Spleen (tissue), 11 donors: Measurements from ENCODE around the gene S100A1. TPM values are rescaled to one million over a fixed set of nuclear protein-coding genes. Genes with fewer than 3 reads are reported as not detected.

Source experiments
- DNase-seq: peaks from one replicate; pipeline ENCODE4 v3.0.0-alpha.2; 2020
- H3K27ac ChIP-seq, 8 donors: fragments of 200-600 bp; sonication (generic) in 7 of 8; 1 replicate in 4 of 8; 2 replicates in 4 of 8; pipeline versions ENCODE4 v1.5.0 to v1.8.0; 2016 to 2021; ENCODE audit warnings: inconsistent platforms in 4 of 8, mild to moderate bottlenecking in 4 of 8, moderate library complexity in 1 of 8
- H3K27me3 ChIP-seq, 7 donors: fragments of 200-600 bp; sonication (generic) in 6 of 7; replicated peaks in 1 of 7; 1 replicate in 4 of 7; 2 replicates in 3 of 7; pipeline versions ENCODE4 v1.5.0 to v1.8.0; 2016 to 2021; ENCODE audit warnings: inconsistent platforms in 3 of 7, mild to moderate bottlenecking in 1 of 7
- H3K36me3 ChIP-seq, 6 donors: fragments of 200-600 bp; sonication (generic) in 5 of 6; 1 replicate in 4 of 6; 2 replicates in 2 of 6; pipeline versions ENCODE4 v1.5.0 to v1.8.0; 2016 to 2021; ENCODE audit warnings: inconsistent platforms in 2 of 6
- H3K4me1 ChIP-seq, 6 donors: fragments of 200-600 bp; sonication (generic) in 5 of 6; 1 replicate in 3 of 6; 2 replicates in 3 of 6; pipeline versions ENCODE4 v1.5.0 to v1.8.0; 2016 to 2021; ENCODE audit warnings: inconsistent platforms in 3 of 6
- H3K4me3 ChIP-seq, 8 donors: fragments of 200-600 bp; sonication (generic) in 7 of 8; 1 replicate in 4 of 8; 2 replicates in 4 of 8; pipeline versions ENCODE4 v1.5.0 to v1.8.0; 2016 to 2021; ENCODE audit warnings: inconsistent platforms in 4 of 8, mild to moderate bottlenecking in 4 of 8, moderate library complexity in 2 of 8
- H3K9me3 ChIP-seq, 8 donors: fragments of 200-600 bp; sonication (generic) in 7 of 8; 1 replicate in 4 of 8; 2 replicates in 4 of 8; pipeline versions ENCODE4 v1.5.0 to v1.8.0; 2016 to 2021; ENCODE audit warnings: inconsistent platforms in 4 of 8
- POLR2A ChIP-seq, 3 donors: fragments of 450-650 bp; IDR thresholded peaks; one replicate each; pipeline ENCODE4 v1.5.1; 2017; ENCODE audit warnings: antibody characterized with exemption in 3 of 3, mild to moderate bottlenecking in 1 of 3
- POLR2AphosphoS5 ChIP-seq, 3 donors: sonication (generic); formaldehyde crosslinking; IDR thresholded peaks; one replicate each; pipeline ENCODE4 v1.5.1; 2017; ENCODE audit warnings: antibody characterized with exemption in 3 of 3
- WGBS, 5 donors: extraction: QIAGEN DNeasy Blood & Tissue Kit in 3 of 5; methylation state at CpG; one replicate each; pipeline versions ENCODE4 v1.1.5 to v1.1.7; 2013 to 2018; 5-methylcytosine and 5-hydroxymethylcytosine counted together
- intact Hi-C: fragments of 100-400 bp; cut with DNase I; formaldehyde crosslinking; loops from one replicate; pipeline ENCODE4 v1.15.0; 2023; ENCODE audit warnings: low total_unique reads
- polyA plus RNA-seq, 3 donors: library from polyadenylated mRNA; stranded (reverse); fragments of 200-250 nt; gene quantifications; one replicate each; pipeline ENCODE4 v1.2.1, GENCODE V29; 2013
- total RNA-seq, 7 donors: library from RNA; depleted of rRNA in 3 of 7; stranded (reverse); fragments of >200 nt in 3 of 7; fragmentation: NEBNext Ultra II Directional in 4 of 7; extraction: Animal tissue kit (Norgen Biotek cat#: 25700) in 4 of 7; gene quantifications; one replicate each; pipeline versions ENCODE4 v1.1.0 to v1.2.1, GENCODE V29; 2016 to 2021
- TF ChIP-seq, protein P1 (sequence below), 11 experiments: fragments of 200-600 bp in 7 of 11; fragments of 450-650 bp in 4 of 11; sonication (generic) in 4 of 11; IDR thresholded peaks in 8 of 11; conservative IDR thresholded peaks in 3 of 11; 1 replicate in 7 of 11; 2 replicates in 4 of 11; pipeline versions ENCODE4 v1.4.0 to v1.8.0; 2016 to 2021; ENCODE audit warnings: antibody characterized with exemption in 11 of 11, inconsistent platforms in 4 of 11, mild to moderate bottlenecking in 1 of 11
- donor health status: healthy with polysubstance abuse.
- donor health status: DM: no; HTN: no; CAD: no; lungs with moderate emphysema.
- donor health status: DM: no; HTN: no; CAD: no.
- donor health status: Bipolar disorder and iron deficiency.
- donor health status: healthy.
- donor health status: DM: no; HTN: no; CAD: no.
- donor health status: DM: yes; HTN: yes; CAD: no.

The S100A1 gene
- total and polyA plus RNA-seq, 10 donors = 1.7 to 39.7 (median 5.4) TPM; not detected in 6

- H3K27ac ChIP-seq = no peak overlapping the region
- no peak overlapping the region for H3K4me3 ChIP-seq
- TF ChIP-seq POLR2AphosphoS5 (IDR thresholded peaks at IDR 0.05) (no peak), POLR2A (IDR thresholded peaks at IDR 0.05) (no peak)
- TF ChIP-seq, protein P1, sequence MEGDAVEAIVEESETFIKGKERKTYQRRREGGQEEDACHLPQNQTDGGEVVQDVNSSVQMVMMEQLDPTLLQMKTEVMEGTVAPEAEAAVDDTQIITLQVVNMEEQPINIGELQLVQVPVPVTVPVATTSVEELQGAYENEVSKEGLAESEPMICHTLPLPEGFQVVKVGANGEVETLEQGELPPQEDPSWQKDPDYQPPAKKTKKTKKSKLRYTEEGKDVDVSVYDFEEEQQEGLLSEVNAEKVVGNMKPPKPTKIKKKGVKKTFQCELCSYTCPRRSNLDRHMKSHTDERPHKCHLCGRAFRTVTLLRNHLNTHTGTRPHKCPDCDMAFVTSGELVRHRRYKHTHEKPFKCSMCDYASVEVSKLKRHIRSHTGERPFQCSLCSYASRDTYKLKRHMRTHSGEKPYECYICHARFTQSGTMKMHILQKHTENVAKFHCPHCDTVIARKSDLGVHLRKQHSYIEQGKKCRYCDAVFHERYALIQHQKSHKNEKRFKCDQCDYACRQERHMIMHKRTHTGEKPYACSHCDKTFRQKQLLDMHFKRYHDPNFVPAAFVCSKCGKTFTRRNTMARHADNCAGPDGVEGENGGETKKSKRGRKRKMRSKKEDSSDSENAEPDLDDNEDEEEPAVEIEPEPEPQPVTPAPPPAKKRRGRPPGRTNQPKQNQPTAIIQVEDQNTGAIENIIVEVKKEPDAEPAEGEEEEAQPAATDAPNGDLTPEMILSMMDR (IDR thresholded peaks at IDR 0.05 in 8 of 11, conservative IDR thresholded peaks at IDR 0.05 in 3 of 11) = no peak
- H3K27me3 ChIP-seq = no peaks in the 10 kb centered on the region
- DNase-seq = no peak
- H3K36me3 ChIP-seq = peaks cover 0 to 9% (median 0%) of the 10 kb centered on the region in 6 donors
- intact Hi-C loops = no loop called here
- 86 to 96% (median 93%) methylated on average over 3 of the region's 3 CpGs for WGBS, 5 donors
- peaks cover 9 to 38% (median 24%) of the 10 kb centered on the region in 6 donors for H3K4me1 ChIP-seq
- H3K9me3 ChIP-seq = no peaks in the 10 kb centered on the region
These were observed 27.1 kb downstream of the S100A1 start for GRCh38 chr1:153655333-153655732.

DNA sequence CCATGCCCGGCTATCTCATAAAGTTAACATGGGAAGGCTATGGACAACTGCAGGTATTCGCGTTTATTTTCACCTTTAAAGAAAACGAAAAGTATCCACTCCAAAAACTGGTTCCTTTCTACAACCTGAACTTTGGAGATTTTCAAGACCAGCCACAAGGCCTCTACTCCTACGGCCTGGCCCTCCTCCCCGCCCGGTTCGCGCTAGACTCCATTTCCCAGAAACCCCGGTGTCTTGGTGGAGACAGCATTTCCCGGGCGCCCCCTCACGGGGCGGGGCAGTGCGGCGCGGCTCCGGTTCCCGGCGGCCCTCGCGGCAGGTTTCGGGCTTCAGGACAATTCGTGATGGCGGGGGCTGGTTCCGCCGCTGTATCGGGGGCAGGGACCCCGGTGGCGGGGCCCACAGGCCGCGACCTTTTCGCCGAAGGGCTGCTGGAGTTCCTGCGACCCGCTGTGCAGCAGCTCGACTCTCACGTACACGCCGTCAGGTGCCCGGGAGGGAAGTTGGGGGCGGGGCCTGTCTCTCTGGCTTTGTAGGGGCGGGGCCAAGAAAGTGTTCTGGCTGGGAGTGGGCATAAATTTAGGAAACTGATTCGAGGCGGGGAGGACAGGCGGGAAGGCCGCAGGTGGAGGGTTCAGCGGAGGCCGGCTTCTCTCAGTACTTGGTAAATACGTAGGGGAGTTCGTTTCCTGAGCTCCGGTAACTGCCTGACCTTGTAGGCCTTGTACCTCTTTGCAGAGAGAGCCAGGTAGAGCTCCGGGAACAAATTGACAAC, 30.4 kb downstream of the S100A1 start, which contains the start of gene SNAPIN:
Gene SNAPIN, plus strand, starts transcription at position 304 of the 775 bp plus-strand sequence. Its CDS starts 41 bp downstream, at position 345.
- TF ChIP-seq POLR2A (IDR thresholded peaks at IDR 0.05) = peak in 2 of 3 donors; percentile 18 to 56
- TF ChIP-seq, protein P1 (IDR thresholded peaks at IDR 0.05 in 8 of 11, conservative IDR thresholded peaks at IDR 0.05 in 3 of 11) = peak in 7 of 11 experiments; percentile 22 to 53 (median 36)
- TF ChIP-seq POLR2AphosphoS5 (IDR thresholded peaks at IDR 0.05) = peak; percentile 88 to 95 (median 89)
- Histone ChIP-seq H3K36me3 (peaks cover 4 to 41% (median 31%) of the 10 kb centered on the region in 6 donors), H3K27me3 (no peaks in the 10 kb centered on the region), H3K4me3 (peak within 1 kb of the TSS; percentile 65 to 88 (median 74)), H3K9me3 (no peaks in the 10 kb centered on the region), H3K27ac (peak within 1 kb of the TSS; percentile 85 to 99 (median 97)), H3K4me1 (peaks cover 9 to 32% (median 19%) of the 10 kb centered on the region in 6 donors)
- intact Hi-C loops = no loop called here
- 2 to 3% (median 2%) methylated on average over 39 to 53 of the region's 53 CpGs for WGBS, 5 donors
- peak; percentile 98 for DNase-seq

DNA sequence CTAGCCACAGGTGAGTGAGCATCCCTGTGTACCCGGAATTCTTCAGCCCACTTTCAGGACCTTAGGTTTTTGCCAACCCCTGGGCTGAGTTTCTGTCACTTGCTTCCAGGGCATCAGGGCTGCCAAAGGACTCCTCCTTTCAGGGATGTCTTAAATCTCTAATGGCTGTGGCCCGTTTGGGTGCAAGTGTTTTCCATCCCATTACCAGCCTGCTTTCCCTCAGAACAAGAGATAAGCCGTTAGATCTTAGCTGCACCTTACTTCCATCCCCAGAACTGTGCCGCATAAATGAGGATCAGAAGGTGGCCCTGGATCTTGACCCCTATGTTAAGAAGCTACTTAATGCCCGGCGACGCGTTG, 30.9 kb downstream of the S100A1 start:
- Histone ChIP-seq H3K27ac (peak overlapping the region; percentile 85 to 99 (median 97)), H3K9me3 (no peaks in the 10 kb centered on the region), H3K4me1 (peaks cover 9 to 31% (median 19%) of the 10 kb centered on the region in 6 donors), H3K36me3 (peaks cover 4 to 47% (median 37%) of the 10 kb centered on the region in 6 donors), H3K27me3 (no peaks in the 10 kb centered on the region), H3K4me3 (peak overlapping the region; percentile 65 to 88 (median 74))
- intact Hi-C loops = no loop called here
- no peak for TF ChIP-seq POLR2AphosphoS5 (IDR thresholded peaks at IDR 0.05)
- TF ChIP-seq POLR2A (IDR thresholded peaks at IDR 0.05) = no peak
- TF ChIP-seq, protein P1 (IDR thresholded peaks at IDR 0.05 in 8 of 11, conservative IDR thresholded peaks at IDR 0.05 in 3 of 11) = no peak
- WGBS, 5 donors = 37 to 56% (median 45%) methylated on average over 8 of the region's 8 CpGs
- DNase-seq = peak; percentile 50

GRCh38 chr1:153659656-153660055, 31.4 kb downstream of the S100A1 start:
- peaks cover 9 to 31% (median 19%) of the 10 kb centered on the region in 6 donors for H3K4me1 ChIP-seq
- TF ChIP-seq POLR2A (IDR thresholded peaks at IDR 0.05) (no peak), POLR2AphosphoS5 (IDR thresholded peaks at IDR 0.05) (no peak)
- TF ChIP-seq, protein P1 (IDR thresholded peaks at IDR 0.05 in 8 of 11, conservative IDR thresholded peaks at IDR 0.05 in 3 of 11) = no peak
- peaks cover 4 to 52% (median 42%) of the 10 kb centered on the region in 6 donors for H3K36me3 ChIP-seq
- no peak for DNase-seq
- H3K4me3 ChIP-seq = peak overlapping the region in 7 of 8 donors; percentile 65 to 88 (median 72)
- WGBS, 5 donors = 75 to 83% (median 81%) methylated on average over 9 of the region's 9 CpGs
- H3K27ac ChIP-seq = peak overlapping the region in 5 of 8 donors; percentile 97 to 99 (median 97)
- intact Hi-C loops = no loop called here
- no peaks in the 10 kb centered on the region for H3K27me3 ChIP-seq
- H3K9me3 ChIP-seq = no peaks in the 10 kb centered on the region
